DMS153 treated with DMSO at 0.1 percent for 48 hours (cell line): Measurements from ENCODE around the gene BRF1.

Source experiments
- DNase-seq: peaks from one replicate; lab custom pipeline; 2025; ENCODE audit not compliant: unreplicated experiment; lab: John Stamatoyannopoulos, UW

Gene BRF1

GRCh38 chr14:105268736-105269354, 32.0 kb downstream of the BRF1 start:
- no peak for DNase-seq

GRCh38 chr14:105267820-105268548, 32.8 kb downstream of the BRF1 start:
- DNase-seq: no peak

- DNase-seq: no peak
Observed at GRCh38 chr14:105261781-105262180, 39.0 kb downstream of the BRF1 start.

GRCh38 chr14:105260959-105261358, 39.8 kb downstream of the BRF1 start:
- no peak for DNase-seq

GRCh38 chr14:105258846-105259245, 42.0 kb downstream of the BRF1 start:
- DNase-seq: no peak

- no peak for DNase-seq
Observed at GRCh38 chr14:105257464-105257863, 43.3 kb downstream of the BRF1 start.

GRCh38 chr14:105256292-105256960, 44.4 kb downstream of the BRF1 start:
- no peak for DNase-seq

DNA sequence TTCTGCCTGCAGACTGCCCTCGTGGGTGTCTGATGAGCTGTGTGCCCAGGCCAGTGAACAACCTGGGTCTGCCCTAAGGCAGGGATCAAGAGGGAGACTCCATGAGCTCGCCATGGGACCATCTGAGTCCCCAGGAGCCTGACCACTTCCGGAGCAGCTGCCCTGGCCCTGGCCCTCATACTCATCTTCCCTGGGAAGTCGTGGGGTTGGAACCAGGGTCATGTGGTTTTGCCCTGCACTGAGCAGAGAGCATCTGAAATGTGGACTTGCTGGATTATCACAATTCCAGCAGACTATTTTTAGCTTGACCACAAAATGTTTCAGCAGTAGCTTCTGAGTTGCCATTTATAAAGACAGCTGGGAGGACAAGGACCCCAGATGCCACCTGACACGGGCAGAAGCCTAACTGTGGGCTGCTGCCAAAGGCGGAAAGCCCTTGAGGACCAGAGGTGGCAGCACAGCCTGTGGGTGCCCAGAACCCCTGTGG, 45.7 kb downstream of the BRF1 start:
- DNase-seq: no peak

- no peak for DNase-seq
Observed at GRCh38 chr14:105253329-105253682, 47.5 kb downstream of the BRF1 start.

DNA sequence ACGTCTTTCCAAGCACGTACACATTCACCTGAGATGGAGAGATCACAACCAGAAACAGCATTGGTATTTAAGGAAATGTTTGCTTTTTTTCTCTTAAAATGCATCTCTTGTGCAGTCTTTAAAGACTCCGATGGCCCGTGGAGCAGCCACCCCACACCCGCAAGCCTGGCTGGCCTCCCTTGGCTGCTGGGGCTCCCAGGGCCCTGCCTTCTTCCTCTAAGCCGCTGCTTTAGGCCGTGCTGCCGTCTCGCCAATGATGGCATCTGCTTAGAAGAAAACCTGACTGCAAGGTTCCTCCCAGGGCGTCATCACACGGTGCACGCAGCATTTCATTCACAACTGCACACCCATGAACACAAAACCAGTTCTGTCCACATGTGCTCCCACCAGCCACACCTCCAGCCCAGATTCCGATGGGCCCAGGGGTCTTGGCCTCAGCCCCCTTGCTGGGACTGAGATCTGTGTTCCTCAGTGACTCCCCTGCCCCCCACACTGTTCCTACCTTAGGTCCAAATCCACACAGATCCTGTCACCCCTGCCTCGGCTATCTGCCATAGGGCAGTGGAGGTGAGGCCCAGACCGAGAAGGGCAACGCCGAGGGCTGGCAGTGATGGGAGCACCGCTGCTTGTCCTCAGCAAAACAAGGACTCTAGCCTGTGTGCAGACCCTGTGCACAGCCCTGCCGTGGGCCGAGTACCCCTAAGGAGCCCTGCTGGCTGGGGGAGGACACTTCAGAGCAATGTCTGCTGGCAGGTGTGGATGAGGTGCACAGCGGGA, 48.1 kb downstream of the BRF1 start:
- DNase-seq: no peak

DNA sequence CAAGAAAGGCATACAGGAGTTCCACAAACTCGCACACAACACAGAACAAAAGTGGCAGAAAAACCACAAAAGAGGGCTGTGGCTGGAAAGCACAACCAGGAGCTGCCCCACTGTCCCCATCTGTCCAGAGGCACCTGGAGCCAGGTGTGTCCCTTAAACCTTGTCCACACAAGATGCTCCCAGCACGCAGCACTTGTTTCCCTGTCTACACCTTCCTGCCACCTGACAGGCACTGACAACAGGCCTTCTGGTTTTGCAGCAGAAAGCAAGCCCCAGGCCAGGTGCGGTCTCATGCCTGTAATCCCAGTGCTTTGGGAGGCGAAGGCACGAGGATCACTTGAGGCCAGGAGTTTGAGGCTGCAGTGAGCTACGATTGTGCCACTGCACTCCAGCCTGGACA, 48.9 kb downstream of the BRF1 start:
- DNase-seq: no peak

DNA sequence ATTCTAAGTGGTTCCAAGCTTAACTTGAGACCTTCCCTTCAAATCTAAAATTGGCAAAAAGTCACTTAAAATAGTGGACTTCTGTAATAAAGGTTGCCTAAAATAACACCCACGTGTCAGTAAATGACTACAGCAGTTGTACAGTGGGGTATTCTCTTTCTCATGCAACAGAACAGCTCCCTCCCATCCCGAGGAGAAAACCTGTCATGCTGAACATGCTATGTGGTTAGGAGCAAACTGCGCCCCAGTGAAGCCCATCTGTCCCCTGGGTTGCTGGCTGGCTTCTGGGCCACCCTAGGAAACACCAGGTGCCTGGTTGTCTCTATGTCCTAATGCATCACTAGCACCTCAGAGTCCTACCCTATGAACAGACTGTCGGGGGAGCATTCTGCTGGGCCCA, 49.8 kb downstream of the BRF1 start:
- DNase-seq: no peak

GRCh38 chr14:105250008-105250366, 50.8 kb downstream of the BRF1 start:
- DNase-seq: no peak

GRCh38 chr14:105249182-105250007, 51.4 kb downstream of the BRF1 start:
- DNase-seq: no peak

GRCh38 chr14:105248368-105249181, 52.2 kb downstream of the BRF1 start, which contains the start of gene BTBD6:
Gene BTBD6, plus strand, starts transcription at chr14:105248533. Its CDS starts 179 bp downstream, at chr14:105248712.
- peak; percentile 5 for DNase-seq

DNA sequence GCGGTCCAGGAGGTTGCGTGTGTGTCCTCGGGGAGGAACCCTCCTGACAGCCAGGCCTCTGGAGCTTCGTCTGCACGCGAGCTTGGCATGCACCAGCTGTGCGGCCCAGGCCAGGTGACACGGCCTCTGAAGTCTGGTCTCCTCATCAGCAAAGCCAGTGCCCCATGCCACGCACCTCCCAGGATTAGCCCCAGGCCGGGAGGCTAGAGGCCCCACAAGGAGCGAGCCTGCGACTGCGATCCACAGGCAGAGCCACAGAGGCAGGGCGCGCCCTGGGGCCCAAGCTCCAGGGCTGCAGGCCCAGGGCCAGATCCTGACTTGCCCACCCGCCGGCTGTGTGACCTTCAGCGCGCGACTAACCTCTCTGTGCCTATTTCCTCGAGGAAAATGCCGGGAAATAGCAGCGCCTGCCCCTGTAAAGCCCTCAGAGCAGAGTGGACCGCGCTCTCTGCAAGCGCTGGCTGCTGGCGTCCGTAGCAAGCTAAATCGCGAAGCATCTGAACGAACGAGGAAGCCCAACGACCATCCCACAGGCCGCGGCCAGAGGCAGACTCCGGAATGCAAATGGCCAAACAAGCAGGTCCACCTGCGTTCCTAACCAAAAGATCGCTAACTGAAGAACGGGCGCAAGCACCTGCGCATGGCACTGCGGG, 53.0 kb downstream of the BRF1 start:
- DNase-seq: no peak

GRCh38 chr14:105247026-105247425, 53.8 kb downstream of the BRF1 start:
- DNase-seq: no peak

DNA sequence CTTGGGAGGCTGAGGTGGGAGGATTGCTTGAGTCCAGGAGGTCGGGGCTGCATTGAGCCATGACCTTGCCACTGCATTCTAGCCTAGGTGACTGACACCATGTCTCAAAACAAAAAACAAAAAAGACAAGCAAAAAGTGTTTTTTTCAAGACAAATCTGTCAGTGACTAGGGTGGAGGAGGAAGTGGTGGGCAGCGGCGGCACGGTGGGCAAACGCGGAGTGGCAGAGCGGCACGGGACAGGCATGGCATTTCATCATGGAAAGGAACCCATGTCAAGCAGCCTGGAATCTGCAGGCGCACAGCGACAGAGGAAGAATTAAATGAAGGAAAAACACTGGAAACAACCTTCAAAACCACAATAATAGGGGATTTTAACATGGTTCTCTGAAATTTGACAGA, 56.5 kb downstream of the BRF1 start:
- no peak for DNase-seq

DNA sequence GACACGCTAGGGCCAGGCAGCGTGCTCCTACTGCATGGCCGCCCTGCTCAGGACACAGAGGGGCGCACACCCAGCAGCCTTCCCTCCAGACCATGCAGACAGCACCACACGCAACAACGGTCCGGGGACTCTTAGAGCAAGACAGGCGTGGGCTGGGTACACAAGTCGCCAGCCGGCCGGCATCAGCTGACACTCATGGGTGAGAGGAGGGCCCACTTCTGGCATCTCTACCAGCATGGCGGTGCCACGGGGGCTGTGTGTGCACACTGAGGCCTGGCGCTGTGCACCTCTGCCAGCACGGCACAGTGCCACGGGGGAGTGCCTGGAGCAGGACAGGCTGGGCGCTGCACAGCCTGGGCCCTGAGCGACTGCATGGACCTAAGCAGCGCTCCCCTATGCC, 59.2 kb downstream of the BRF1 start:
- no peak for DNase-seq
